Heart right ventricle (tissue), 16 donors: ENCODE results near the gene C8G. TPM values are rescaled to one million over a fixed set of nuclear protein-coding genes. Genes with fewer than 3 reads are reported as not detected.

Experiments used
- ATAC-seq, 8 donors: fragments of 200-7000 bp; cut with Tn5 transposase; one replicate each; pipeline ENCODE4 v1.9.1; 2020; ENCODE audit warnings: mild to moderate bottlenecking in 8 of 8, moderate library complexity in 8 of 8, moderate number of reproducible peaks in 1 of 8
- DNase-seq, 2 donors: peaks; one replicate each; pipeline ENCODE4 v3.0.0-alpha.2; 2020
- H3K27ac ChIP-seq, 10 donors: fragments of 200-600 bp; sonication (generic) in 2 of 10; one replicate each; pipeline versions ENCODE4 v1.5.0 to v1.8.0; 2020 to 2022; ENCODE audit warnings: mild to moderate bottlenecking in 3 of 10
- H3K27me3 ChIP-seq, 7 donors: fragments of 200-600 bp; one replicate each; pipeline ENCODE4 v1.8.0; 2021 to 2022; ENCODE audit warnings: mild to moderate bottlenecking in 2 of 7
- H3K36me3 ChIP-seq, 9 donors: fragments of 200-600 bp; sonication (generic) in 1 of 9; one replicate each; pipeline versions ENCODE4 v1.5.0 to v1.8.0; 2020 to 2022; ENCODE audit warnings: mild to moderate bottlenecking in 2 of 9
- H3K4me1 ChIP-seq, 9 donors: fragments of 200-600 bp; sonication (generic) in 1 of 9; one replicate each; pipeline versions ENCODE4 v1.5.0 to v1.8.0; 2020 to 2022; ENCODE audit warnings: mild to moderate bottlenecking in 4 of 9
- H3K4me3 ChIP-seq, 10 donors: fragments of 200-600 bp; sonication (generic) in 2 of 10; one replicate each; pipeline versions ENCODE4 v1.5.0 to v1.8.0; 2020 to 2022; ENCODE audit warnings: mild to moderate bottlenecking in 7 of 10, moderate library complexity in 2 of 10
- H3K9me3 ChIP-seq, 11 donors: fragments of 200-600 bp in 10 of 11; sonication (generic) in 2 of 11; one replicate each; pipeline versions ENCODE4 v1.5.0 to v1.8.0; 2013 to 2022; ENCODE audit warnings: mild to moderate bottlenecking in 2 of 11, control low read depth in 1 of 11, moderate library complexity in 1 of 11
- WGBS, 2 donors: extraction: QIAGEN DNeasy Blood & Tissue Kit; methylation state at CpG; one replicate each; pipeline ENCODE4 v1.1.7; 2013; ENCODE audit warnings: inconsistent platforms in 1 of 2; 5-methylcytosine and 5-hydroxymethylcytosine counted together
- intact Hi-C, 10 donors: fragments of 100-400 bp; cut with DNase I; formaldehyde crosslinking; loops; one replicate each; pipeline versions ENCODE4 v1.11.1 to v1.14.2; 2022
- polyA plus RNA-seq, 2 donors: library from polyadenylated mRNA; stranded (reverse); fragments of 200-250 nt; gene quantifications; one replicate each; pipeline ENCODE4 v1.2.3, GENCODE V29; 2013
- total RNA-seq, 10 donors: library from RNA; stranded (reverse); fragmentation: NEBNext Ultra II Directional in 3 of 10; extraction: Animal tissue kit (Norgen Biotek cat#: 25700) in 3 of 10; gene quantifications; one replicate each; pipeline versions ENCODE4 v1.2.1 to v1.2.4, GENCODE V29; 2021 to 2023
- TF ChIP-seq, protein P1 (sequence below), 9 donors: fragments of 200-600 bp; sonication (generic) in 2 of 9; IDR thresholded peaks; one replicate each; pipeline versions ENCODE4 v1.5.0 to v1.8.0; 2021 to 2022; ENCODE audit warnings: antibody characterized with exemption in 9 of 9, mild to moderate bottlenecking in 5 of 9, moderate library complexity in 1 of 9
- donor health status: Arrhythmogenic right ventricular cardiomyopathy.
- donor health status: ischemic (EF 13 %, LVEDD 7.1; RV severe dilation, severe dysfunction).
- donor health status: healthy with polysubstance abuse.
- donor health status: DM: no; HTN: yes; CAD: no.
- donor health status: DM: no; HTN: no; CAD: no.
- donor health status: ischemic (EF 25% LVEDD 6.9; RV normal size, moderate dysfunction).
- donor health status: ischemic (EF 25% LVEDD 5.7; RV mildly dilated, moderate dysfunction).
- donor health status: healthy.
- donor health status: DM: yes; HTN: yes; CAD: no.
- donor health status: Ischemic cardiomyopathy.
- donor health status: ischemic (EF 35%, LVEDD 5.7; RV mildly dilated, moderate dysfunction).
- donor health status: nonischemic (EF 11% LVEDD 7.7; RV severe dilation, severe dysfunction).
- donor health status: DM: yes; HTN: yes; CAD: no.
- donor health status: PGD.
- donor health status: ischemic (EF 29% LVEDD 5.4; RV normal size, mild dysfunction).
- donor health status: nonischemic (EF 23%, LVEDD 6.1; RV moderate dilation, normal function).

C8G gene
- total and polyA plus RNA-seq, 12 donors = 1.2 to 10.0 (median 2.2) TPM

DNA sequence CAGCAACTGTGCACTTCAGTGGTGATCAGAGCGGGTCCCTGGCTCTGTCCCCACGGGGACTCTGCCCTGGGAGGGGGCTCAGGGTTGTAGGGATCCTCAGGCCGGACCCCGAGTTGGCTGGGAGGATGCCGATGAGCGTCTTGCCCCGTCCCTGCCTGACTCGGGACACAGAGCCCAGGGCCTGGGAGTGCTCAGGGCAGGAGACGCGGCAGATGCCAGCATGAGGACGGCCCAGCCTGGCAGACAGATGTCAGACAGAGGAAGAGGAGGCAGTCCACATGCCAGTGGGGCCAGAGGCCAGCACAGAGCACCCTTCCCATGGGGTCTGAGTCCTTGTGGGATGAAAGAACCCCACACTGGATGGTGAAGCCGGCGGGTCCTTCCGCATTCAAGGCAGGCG, 18.3 kb downstream of the C8G start:
- ATAC-seq = no peak
- H3K9me3 ChIP-seq = no peaks in the 10 kb centered on the region
- TF ChIP-seq, protein P1, sequence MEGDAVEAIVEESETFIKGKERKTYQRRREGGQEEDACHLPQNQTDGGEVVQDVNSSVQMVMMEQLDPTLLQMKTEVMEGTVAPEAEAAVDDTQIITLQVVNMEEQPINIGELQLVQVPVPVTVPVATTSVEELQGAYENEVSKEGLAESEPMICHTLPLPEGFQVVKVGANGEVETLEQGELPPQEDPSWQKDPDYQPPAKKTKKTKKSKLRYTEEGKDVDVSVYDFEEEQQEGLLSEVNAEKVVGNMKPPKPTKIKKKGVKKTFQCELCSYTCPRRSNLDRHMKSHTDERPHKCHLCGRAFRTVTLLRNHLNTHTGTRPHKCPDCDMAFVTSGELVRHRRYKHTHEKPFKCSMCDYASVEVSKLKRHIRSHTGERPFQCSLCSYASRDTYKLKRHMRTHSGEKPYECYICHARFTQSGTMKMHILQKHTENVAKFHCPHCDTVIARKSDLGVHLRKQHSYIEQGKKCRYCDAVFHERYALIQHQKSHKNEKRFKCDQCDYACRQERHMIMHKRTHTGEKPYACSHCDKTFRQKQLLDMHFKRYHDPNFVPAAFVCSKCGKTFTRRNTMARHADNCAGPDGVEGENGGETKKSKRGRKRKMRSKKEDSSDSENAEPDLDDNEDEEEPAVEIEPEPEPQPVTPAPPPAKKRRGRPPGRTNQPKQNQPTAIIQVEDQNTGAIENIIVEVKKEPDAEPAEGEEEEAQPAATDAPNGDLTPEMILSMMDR (IDR thresholded peaks at IDR 0.05) = no peak

DNA sequence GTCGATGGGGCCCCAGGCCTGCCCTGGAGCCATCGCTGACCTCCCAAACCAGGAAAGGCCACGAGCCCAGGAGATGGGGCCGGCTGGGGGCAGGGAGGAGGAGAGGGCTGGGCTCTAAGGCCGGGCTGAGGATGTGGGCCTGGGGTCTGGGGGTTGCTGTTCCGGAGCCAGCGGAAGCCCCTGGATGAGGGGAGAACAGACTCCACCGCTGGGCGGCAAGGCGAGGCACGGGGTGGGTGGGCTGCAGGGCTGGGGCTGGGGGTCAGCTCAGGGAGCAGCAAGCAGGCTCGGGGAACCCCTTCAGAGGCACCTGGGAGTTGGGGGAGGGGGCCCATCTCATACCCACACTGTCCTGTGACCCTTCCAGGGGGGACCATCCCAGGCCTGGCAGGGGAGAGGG, 18.7 kb downstream of the C8G start:
- H3K4me1 ChIP-seq = peaks cover 3 to 48% (median 22%) of the 10 kb centered on the region in 9 donors
- WGBS, 2 donors = 89 to 90% methylated on average over 12 of the region's 12 CpGs
- no peak for DNase-seq
- ATAC-seq = no peak
- no peak overlapping the region for H3K27ac ChIP-seq
- no peaks in the 10 kb centered on the region for H3K36me3 ChIP-seq
- H3K9me3 ChIP-seq = no peaks in the 10 kb centered on the region
- H3K27me3 ChIP-seq = no peaks in the 10 kb centered on the region
- intact Hi-C loops = no loop called here
- no peak overlapping the region for H3K4me3 ChIP-seq
- TF ChIP-seq, protein P1 (IDR thresholded peaks at IDR 0.05) = no peak

More for the DNA sequence above, 18.3 kb downstream of the C8G start:
- intact Hi-C loops = no loop called here
- no peak for DNase-seq
- Histone ChIP-seq H3K4me1 (peaks cover 3 to 48% (median 22%) of the 10 kb centered on the region in 9 donors), H3K27ac (no peak overlapping the region), H3K36me3 (no peaks in the 10 kb centered on the region), H3K27me3 (no peaks in the 10 kb centered on the region), H3K4me3 (no peak overlapping the region)
- WGBS, 2 donors = 84 to 87% methylated on average over 15 of the region's 15 CpGs

DNA sequence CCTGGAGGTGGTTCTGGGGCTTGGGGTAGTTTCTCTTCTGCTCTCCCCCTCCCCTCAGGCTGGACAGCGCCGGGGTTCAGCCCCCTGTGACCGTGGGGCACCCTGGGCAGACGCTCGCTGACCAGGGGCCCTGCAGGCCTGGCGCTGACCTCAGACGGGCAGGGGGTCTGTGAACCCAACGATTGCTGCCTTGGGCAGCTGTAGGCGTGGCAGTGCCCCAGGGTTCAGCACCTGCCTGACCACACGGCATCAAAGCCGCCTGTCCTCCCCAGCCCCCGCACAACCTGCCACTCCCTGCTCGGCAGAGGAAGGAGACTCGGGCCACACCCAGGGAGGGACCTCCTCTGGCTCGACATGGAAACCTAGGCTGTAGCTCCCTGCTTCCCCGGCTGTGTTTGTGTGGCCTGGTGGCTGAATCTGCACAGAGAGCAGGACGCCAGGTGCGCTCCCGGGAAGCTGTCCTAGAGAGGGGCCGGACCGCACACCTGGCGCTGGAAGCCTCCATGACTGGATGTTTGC, 19.2 kb downstream of the C8G start:
- intact Hi-C loops = no loop called here
- ATAC-seq (peak in 1 of 8 donors; percentile 31), DNase-seq (no peak)
- Histone ChIP-seq H3K4me1 (peaks cover 3 to 48% (median 22%) of the 10 kb centered on the region in 9 donors), H3K4me3 (no peak overlapping the region), H3K36me3 (no peaks in the 10 kb centered on the region), H3K27me3 (no peaks in the 10 kb centered on the region), H3K9me3 (no peaks in the 10 kb centered on the region), H3K27ac (no peak overlapping the region)
- WGBS, 2 donors = 68 to 80% methylated on average over 22 of the region's 22 CpGs
- TF ChIP-seq, protein P1 (IDR thresholded peaks at IDR 0.05) = no peak

DNA sequence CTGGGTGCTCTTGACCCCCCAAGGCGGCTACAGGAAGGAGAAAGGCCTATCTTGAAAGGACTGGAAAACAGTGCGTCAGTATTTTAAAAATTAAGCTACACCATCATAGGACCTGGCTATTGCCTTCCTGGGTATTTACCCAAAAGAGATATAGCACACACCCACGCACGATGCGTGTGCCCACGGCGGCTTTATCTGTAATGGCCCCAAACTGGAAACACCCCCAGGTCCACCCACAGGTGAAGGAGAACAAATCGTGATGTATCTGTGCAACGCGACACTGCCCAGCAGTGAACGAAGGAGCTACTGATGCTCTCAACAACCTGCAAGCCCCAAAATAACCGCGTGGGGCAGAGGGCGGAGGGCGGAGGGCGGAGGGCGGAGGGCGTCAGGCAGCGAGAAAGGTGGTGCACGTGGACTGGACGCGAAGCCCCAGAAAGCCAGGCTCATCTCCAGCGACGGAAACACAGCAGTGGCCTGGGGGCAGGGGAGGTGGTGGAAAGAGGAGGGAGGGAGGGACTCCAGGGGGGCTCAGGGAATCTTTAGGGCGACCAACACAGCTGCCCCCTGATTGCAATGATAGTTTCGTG, 19.9 kb downstream of the C8G start:
- 90 to 91% methylated on average over 26 of the region's 26 CpGs for WGBS, 2 donors
- intact Hi-C loops = no loop called here
- ATAC-seq (no peak), DNase-seq (no peak)
- no peaks in the 10 kb centered on the region for H3K36me3 ChIP-seq
- TF ChIP-seq, protein P1 (IDR thresholded peaks at IDR 0.05) = no peak
- H3K4me1 ChIP-seq = peaks cover 3 to 48% (median 22%) of the 10 kb centered on the region in 9 donors
- H3K27ac ChIP-seq = no peak overlapping the region
- H3K9me3 ChIP-seq = no peaks in the 10 kb centered on the region
- no peak overlapping the region for H3K4me3 ChIP-seq
- no peaks in the 10 kb centered on the region for H3K27me3 ChIP-seq
